Ascending aorta (tissue), 2 donors: ENCODE measurements around the gene ADCK1. TPM values are rescaled to one million over a fixed set of nuclear protein-coding genes. Genes with fewer than 3 reads are reported as not detected.

Source experiments
- DNase-seq, 2 donors: peaks; one replicate each; pipeline ENCODE4 v3.0.0-alpha.2; 2019; ENCODE audit warnings: low spot score in 2 of 2
- H3K27ac ChIP-seq, 2 donors: fragments of 200-600 bp; sonication (generic); one replicate each; pipeline ENCODE4 v1.5.1; 2016 to 2017; ENCODE audit warnings: mild to moderate bottlenecking in 1 of 2
- H3K27me3 ChIP-seq: fragments of 200-600 bp; sonication (generic); one replicate; pipeline ENCODE4 v1.5.1; 2017
- H3K36me3 ChIP-seq, 2 donors: fragments of 200-600 bp; sonication (generic); one replicate each; pipeline ENCODE4 v1.5.1; 2016
- H3K4me1 ChIP-seq, 2 donors: fragments of 200-600 bp; sonication (generic); one replicate each; pipeline ENCODE4 v1.5.1; 2016 to 2017; ENCODE audit warnings: mild to moderate bottlenecking in 1 of 2
- H3K4me3 ChIP-seq, 2 donors: fragments of 200-600 bp; sonication (generic); one replicate each; pipeline ENCODE4 v1.5.1; 2016 to 2017; ENCODE audit warnings: mild to moderate bottlenecking in 1 of 2
- H3K9me3 ChIP-seq, 2 donors: fragments of 200-600 bp; sonication (generic); one replicate each; pipeline ENCODE4 v1.5.1; 2016
- CTCF ChIP-seq, 3 experiments: fragments of 200-600 bp in 2 of 3; fragments of 450-650 bp in 1 of 3; sonication (generic) in 2 of 3; IDR thresholded peaks; one replicate each; pipeline ENCODE4 v1.5.1; 2016 to 2019; ENCODE audit warnings: antibody characterized with exemption in 3 of 3, mild to moderate bottlenecking in 1 of 3, moderate library complexity in 1 of 3
- intact Hi-C: fragments of 100-400 bp; cut with DNase I; formaldehyde crosslinking; loops from one replicate; pipeline ENCODE4 v1.15.1; 2023
- total RNA-seq: library from RNA; depleted of rRNA; stranded (reverse); fragments of >200 nt; gene quantifications from one replicate; pipeline ENCODE4 v1.1.0, GENCODE V29; 2016

ADCK1 gene
- total RNA-seq, 1 donor from 2014 or later = 0.43 TPM

- no peaks in the 10 kb centered on the region for H3K27me3 ChIP-seq
- intact Hi-C loops = no loop called here
- H3K36me3 ChIP-seq = no peaks in the 10 kb centered on the region
- DNase-seq = peak in 1 of 2 donors; percentile 25
- H3K27ac ChIP-seq = no peak overlapping the region
- H3K4me1 ChIP-seq = no peaks in the 10 kb centered on the region
- no peaks in the 10 kb centered on the region for H3K9me3 ChIP-seq
- no peak overlapping the region for H3K4me3 ChIP-seq
- TF ChIP-seq CTCF (IDR thresholded peaks at IDR 0.05) = no peak
Measured at GRCh38 chr14:77980475-77981321, 180.8 kb downstream of the ADCK1 start.

Other genes with a start within 250 kb of the ADCK1 start
- 25.7 TPM for gene SPTLC2, start 183.5 kb upstream of the ADCK1 start, total RNA-seq
- gene ALKBH1, start 92.1 kb upstream of the ADCK1 start, total RNA-seq = 14.5 TPM
- gene SLIRP, start 92.0 kb upstream of the ADCK1 start, total RNA-seq = 3.1 TPM
- 16.8 TPM for gene SNW1, start 39.0 kb upstream of the ADCK1 start, total RNA-seq